Endodermal cell (in vitro differentiated cells): ENCODE results near the gene CNIH3. TPM values are rescaled to one million over a fixed set of nuclear protein-coding genes. Genes with fewer than 3 reads are reported as not detected.

Experiments used
- DNase-seq: peaks from one replicate; pipeline ENCODE4 v3.0.0-alpha.2; 2017
- H3K27ac ChIP-seq: 2 replicates; pipeline ENCODE4 v1.5.1; 2013; ENCODE audit warnings: mild to moderate bottlenecking, low read depth, low read length, moderate library complexity
- H3K27me3 ChIP-seq: 2 replicates; pipeline ENCODE4 v1.6.1; 2013; ENCODE audit warnings: mild to moderate bottlenecking, low read length, moderate library complexity; ENCODE audit not compliant: insufficient read depth, control insufficient read depth, poor library complexity, severe bottlenecking
- H3K36me3 ChIP-seq: 2 replicates; pipeline ENCODE4 v1.7.0; 2013; ENCODE audit warnings: mild to moderate bottlenecking, low read length, moderate library complexity; ENCODE audit not compliant: control insufficient read depth, insufficient read depth
- H3K4me1 ChIP-seq: one replicate; pipeline ENCODE4 v1.7.0; 2013; ENCODE audit warnings: low read length; ENCODE audit not compliant: control insufficient read depth, insufficient read depth
- H3K4me3 ChIP-seq: 2 replicates; pipeline ENCODE4 v1.5.1; 2013; ENCODE audit warnings: mild to moderate bottlenecking, low read length, moderate library complexity
- H3K9ac ChIP-seq: 2 replicates; pipeline ENCODE4 v1.6.1; 2013; ENCODE audit warnings: mild to moderate bottlenecking, low read length, moderate library complexity; ENCODE audit not compliant: poor library complexity, severe bottlenecking; ENCODE audit errors: extremely low read depth
- H3K9me3 ChIP-seq: 2 replicates; pipeline ENCODE4 v1.6.1; 2013; ENCODE audit warnings: mild to moderate bottlenecking, low read length, moderate library complexity; ENCODE audit not compliant: control insufficient read depth
- H3K27ac Mint-ChIP-seq: 2 replicates; pipeline ENCODE4 v1.8.0; 2020; ENCODE audit warnings: mixed read lengths
- H3K27me3 Mint-ChIP-seq: 2 replicates; pipeline ENCODE4 v1.8.0; 2021; ENCODE audit warnings: mild to moderate bottlenecking, mixed read lengths; ENCODE audit not compliant: insufficient read depth
- H3K36me3 Mint-ChIP-seq: 2 replicates; pipeline ENCODE4 v1.8.0; 2020; ENCODE audit warnings: low read depth, mixed read lengths
- H3K4me1 Mint-ChIP-seq: 2 replicates; pipeline ENCODE4 v1.8.0; 2020; ENCODE audit warnings: mixed read lengths
- H3K4me3 Mint-ChIP-seq: 2 replicates; pipeline ENCODE4 v1.8.0; 2020; ENCODE audit warnings: mild to moderate bottlenecking, moderate library complexity, mixed read lengths
- H3K9me3 Mint-ChIP-seq: 2 replicates; pipeline ENCODE4 v1.8.0; 2020; ENCODE audit warnings: mild to moderate bottlenecking, mixed read lengths
- WGBS, 2 experiments: methylation state at CpG; one replicate each; pipeline versions ENCODE4 v1.1.5 to v1.1.7; 2013; ENCODE audit warnings: missing lambda C conversion rate in 2 of 2, mixed read lengths in 1 of 2; ENCODE audit not compliant: insufficient coverage in 1 of 2, insufficient read length in 1 of 2; 5-methylcytosine and 5-hydroxymethylcytosine counted together
- total RNA-seq, 2 donors: library from RNA; stranded (reverse); fragmentation: NEBNext Ultra II Directional in 1 of 2; extraction: Animal tissue kit (Norgen Biotek cat#: 25700) in 1 of 2; gene quantifications; 2 replicates in 1 of 2; 3 replicates in 1 of 2; pipeline ENCODE4 v1.2.1, GENCODE V29; 2021
- TF ChIP-seq, protein P1 (sequence below): fragments of 200-600 bp; sonication (generic); conservative IDR thresholded peaks from 2 replicates; pipeline ENCODE4 v1.5.0; 2021; ENCODE audit warnings: antibody characterized with exemption, mild to moderate bottlenecking

Gene CNIH3
- total RNA-seq, 2 donors from 2014 or later: 4.5 to 6.6 TPM

DNA sequence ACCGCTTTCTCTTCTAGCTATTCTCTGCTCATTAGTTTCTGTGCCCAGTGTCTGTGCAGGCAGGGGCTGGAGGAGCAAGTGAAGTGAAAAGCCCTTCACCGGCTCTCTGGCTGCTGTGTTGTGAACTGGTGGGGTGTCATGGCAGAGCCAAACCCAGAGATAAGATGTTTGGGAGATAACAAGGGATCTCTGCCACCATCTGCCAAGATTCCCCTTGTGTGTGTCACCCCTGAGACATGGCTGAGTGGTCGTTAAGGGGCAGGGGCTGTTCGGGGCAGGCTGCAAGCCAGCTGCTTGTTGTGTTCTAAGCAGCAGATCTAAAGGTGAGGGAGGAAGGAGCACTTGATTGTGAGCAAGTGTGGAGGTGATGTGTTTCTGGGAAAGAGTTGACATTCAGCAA is 24.5 kb downstream of the CNIH3 start:
- Histone ChIP-seq H3K4me3 (peak overlapping the region; percentile 0), H3K9me3 (no peaks in the 10 kb centered on the region), H3K4me1 (peaks cover 23% of the 10 kb centered on the region), H3K27me3 (no peaks in the 10 kb centered on the region), H3K27ac (no peak overlapping the region), H3K36me3 (no peaks in the 10 kb centered on the region), H3K9ac (no peak overlapping the region)
- H3K36me3 Mint-ChIP-seq: no peaks in the 10 kb centered on the region
- 74 to 88% methylated on average over 3 to 4 of the region's 4 CpGs for WGBS, 2 experiments
- H3K4me3 Mint-ChIP-seq: no peak overlapping the region
- no peaks in the 10 kb centered on the region for H3K9me3 Mint-ChIP-seq
- no peaks in the 10 kb centered on the region for H3K27me3 Mint-ChIP-seq
- no peak for DNase-seq
- no peak overlapping the region for H3K27ac Mint-ChIP-seq
- TF ChIP-seq, protein P1, sequence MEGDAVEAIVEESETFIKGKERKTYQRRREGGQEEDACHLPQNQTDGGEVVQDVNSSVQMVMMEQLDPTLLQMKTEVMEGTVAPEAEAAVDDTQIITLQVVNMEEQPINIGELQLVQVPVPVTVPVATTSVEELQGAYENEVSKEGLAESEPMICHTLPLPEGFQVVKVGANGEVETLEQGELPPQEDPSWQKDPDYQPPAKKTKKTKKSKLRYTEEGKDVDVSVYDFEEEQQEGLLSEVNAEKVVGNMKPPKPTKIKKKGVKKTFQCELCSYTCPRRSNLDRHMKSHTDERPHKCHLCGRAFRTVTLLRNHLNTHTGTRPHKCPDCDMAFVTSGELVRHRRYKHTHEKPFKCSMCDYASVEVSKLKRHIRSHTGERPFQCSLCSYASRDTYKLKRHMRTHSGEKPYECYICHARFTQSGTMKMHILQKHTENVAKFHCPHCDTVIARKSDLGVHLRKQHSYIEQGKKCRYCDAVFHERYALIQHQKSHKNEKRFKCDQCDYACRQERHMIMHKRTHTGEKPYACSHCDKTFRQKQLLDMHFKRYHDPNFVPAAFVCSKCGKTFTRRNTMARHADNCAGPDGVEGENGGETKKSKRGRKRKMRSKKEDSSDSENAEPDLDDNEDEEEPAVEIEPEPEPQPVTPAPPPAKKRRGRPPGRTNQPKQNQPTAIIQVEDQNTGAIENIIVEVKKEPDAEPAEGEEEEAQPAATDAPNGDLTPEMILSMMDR: no peak
- H3K4me1 Mint-ChIP-seq: peaks cover 49% of the 10 kb centered on the region

DNA sequence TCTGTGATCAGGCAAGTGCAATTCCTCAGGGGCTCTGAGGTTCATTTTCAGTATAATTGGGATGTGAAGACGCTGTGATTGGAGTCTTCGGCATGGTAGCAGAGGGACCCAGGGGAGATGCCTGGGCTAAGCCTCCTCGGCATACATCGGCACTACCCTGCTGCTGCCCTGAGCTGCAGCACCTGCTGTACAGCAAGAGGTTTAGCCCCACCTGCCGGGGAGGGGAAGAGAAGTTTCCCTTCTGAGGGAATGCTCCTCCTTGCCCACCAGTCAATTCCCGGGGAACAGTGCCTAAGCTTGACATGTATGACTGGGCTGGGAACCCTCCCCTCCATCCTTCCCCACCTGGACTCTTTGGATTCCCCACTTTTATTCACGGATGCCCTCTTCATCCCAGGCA is 24.9 kb downstream of the CNIH3 start:
- H3K27me3 ChIP-seq: no peaks in the 10 kb centered on the region
- H3K4me1 Mint-ChIP-seq: peaks cover 49% of the 10 kb centered on the region
- WGBS, 2 experiments: 87% methylated on average over 4 to 7 of the region's 7 CpGs
- H3K4me3 Mint-ChIP-seq: no peak overlapping the region
- no peak overlapping the region for H3K27ac ChIP-seq
- TF ChIP-seq, protein P1: peak; percentile 65
- no peak overlapping the region for H3K9ac ChIP-seq
- H3K9me3 ChIP-seq: no peaks in the 10 kb centered on the region
- peaks cover 23% of the 10 kb centered on the region for H3K4me1 ChIP-seq
- H3K4me3 ChIP-seq: no peak overlapping the region
- H3K27ac Mint-ChIP-seq: no peak overlapping the region
- no peaks in the 10 kb centered on the region for H3K27me3 Mint-ChIP-seq
- no peaks in the 10 kb centered on the region for H3K9me3 Mint-ChIP-seq
- H3K36me3 Mint-ChIP-seq: no peaks in the 10 kb centered on the region
- DNase-seq: peak; percentile 82
- no peaks in the 10 kb centered on the region for H3K36me3 ChIP-seq

DNA sequence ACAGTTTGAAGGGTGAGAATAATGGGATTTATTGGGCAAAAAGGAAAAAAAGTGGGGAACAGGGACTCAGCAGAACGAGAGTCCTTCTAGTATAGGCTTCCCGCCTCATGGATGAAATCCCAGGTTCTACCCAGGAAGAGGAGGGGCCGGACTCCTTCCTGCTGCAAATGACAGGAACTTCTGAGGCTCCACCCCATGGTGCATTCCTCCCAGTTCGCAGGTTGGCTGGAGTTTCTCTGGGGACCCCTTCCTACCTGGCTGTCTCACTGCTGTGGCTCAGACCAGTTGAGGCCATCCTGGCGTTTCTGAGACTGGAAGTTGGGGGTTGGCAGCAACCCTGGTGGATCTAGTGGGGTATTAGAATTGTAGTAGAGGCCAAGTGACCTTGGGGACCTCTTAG is 27.5 kb downstream of the CNIH3 start:
- H3K9ac ChIP-seq: no peak overlapping the region
- Mint-ChIP-seq H3K36me3 (no peaks in the 10 kb centered on the region), H3K27me3 (no peaks in the 10 kb centered on the region), H3K4me1 (peaks cover 35% of the 10 kb centered on the region), H3K27ac (no peak overlapping the region), H3K4me3 (no peak overlapping the region), H3K9me3 (no peaks in the 10 kb centered on the region)
- H3K9me3 ChIP-seq: no peaks in the 10 kb centered on the region
- H3K27ac ChIP-seq: no peak overlapping the region
- 94% methylated on average over 4 to 5 of the region's 5 CpGs for WGBS, 2 experiments
- H3K4me1 ChIP-seq: peaks cover 21% of the 10 kb centered on the region
- peak; percentile 60 for DNase-seq
- H3K27me3 ChIP-seq: no peaks in the 10 kb centered on the region
- TF ChIP-seq, protein P1: no peak
- H3K4me3 ChIP-seq: no peak overlapping the region
- no peaks in the 10 kb centered on the region for H3K36me3 ChIP-seq
